H9 (cell line): ENCODE measurements around the gene LEFTY1. TPM values are rescaled to one million over a fixed set of nuclear protein-coding genes. Genes with fewer than 3 reads are reported as not detected.

Experiments
- DNase-seq: peaks from one replicate; pipeline ENCODE4 v3.0.0-alpha.2; 2017
- H2AFZ ChIP-seq: one replicate; pipeline ENCODE4 v1.6.1; 2013; ENCODE audit warnings: mild to moderate bottlenecking, low read length, control low read depth, moderate library complexity
- H2AK5ac ChIP-seq: 2 replicates; pipeline ENCODE4 v1.6.1; 2013; ENCODE audit warnings: low read length, control low read depth, mixed read lengths; ENCODE audit not compliant: insufficient read length
- H2BK120ac ChIP-seq: one replicate; pipeline ENCODE4 v1.6.1; 2013; ENCODE audit warnings: low read depth, mild to moderate bottlenecking, low read length, control low read depth, inconsistent platforms; ENCODE audit not compliant: poor library complexity, severe bottlenecking
- H2BK12ac ChIP-seq: 2 replicates; pipeline ENCODE4 v1.6.1; 2013; ENCODE audit warnings: low read length, control low read depth, mixed read lengths, low read depth; ENCODE audit not compliant: insufficient read length
- H2BK15ac ChIP-seq: 2 replicates; pipeline ENCODE4 v1.6.1; 2013; ENCODE audit warnings: low read depth, low read length, control low read depth
- H2BK20ac ChIP-seq: one replicate; pipeline ENCODE4 v1.6.1; 2013; ENCODE audit warnings: low read depth, mild to moderate bottlenecking, low read length, control low read depth, inconsistent platforms; ENCODE audit not compliant: poor library complexity, severe bottlenecking
- H2BK5ac ChIP-seq: 2 replicates; pipeline ENCODE4 v1.6.1; 2013; ENCODE audit warnings: low read length, control low read depth, mixed read lengths; ENCODE audit not compliant: insufficient read length
- H3K14ac ChIP-seq: 2 replicates; pipeline ENCODE4 v1.6.1; 2013; ENCODE audit warnings: low read length, control low read depth; ENCODE audit not compliant: insufficient read depth
- H3K18ac ChIP-seq: 2 replicates; pipeline ENCODE4 v1.6.1; 2013; ENCODE audit warnings: low read depth, mild to moderate bottlenecking, mixed read lengths, low read length, control low read depth; ENCODE audit not compliant: insufficient read length
- H3K23ac ChIP-seq: 2 replicates; pipeline ENCODE4 v1.6.1; 2013; ENCODE audit warnings: low read length, control low read depth, mixed read lengths, low read depth; ENCODE audit not compliant: insufficient read length
- H3K23me2 ChIP-seq: 2 replicates; pipeline ENCODE4 v1.6.1; 2013; ENCODE audit warnings: low read depth, mild to moderate bottlenecking, mixed read lengths, low read length, control low read depth; ENCODE audit not compliant: insufficient read length, poor library complexity, severe bottlenecking
- H3K27ac ChIP-seq: 2 replicates; pipeline ENCODE4 v1.5.1; 2013; ENCODE audit warnings: low read length, control low read depth, mixed read lengths, low read depth; ENCODE audit not compliant: insufficient read length
- H3K27me3 ChIP-seq: 2 replicates; pipeline ENCODE4 v1.6.1; 2013; ENCODE audit warnings: low read length, control low read depth, inconsistent platforms; ENCODE audit not compliant: insufficient read depth
- H3K4ac ChIP-seq: 2 replicates; pipeline ENCODE4 v1.6.1; 2013; ENCODE audit warnings: low read depth, mild to moderate bottlenecking, control low read depth, inconsistent platforms, low read length, moderate library complexity
- H3K4me1 ChIP-seq: 2 replicates; pipeline ENCODE4 v1.6.1; 2013; ENCODE audit warnings: low read length, control low read depth, inconsistent platforms; ENCODE audit not compliant: insufficient read depth
- H3K4me2 ChIP-seq: 2 replicates; pipeline ENCODE4 v1.6.1; 2013; ENCODE audit warnings: low read length, control low read depth, mixed read lengths; ENCODE audit not compliant: insufficient read length, insufficient read depth
- H3K56ac ChIP-seq: 2 replicates; pipeline ENCODE4 v1.6.1; 2013; ENCODE audit warnings: low read depth, mild to moderate bottlenecking, mixed read lengths, low read length, control low read depth; ENCODE audit not compliant: insufficient read length
- H3K79me1 ChIP-seq: 2 replicates; pipeline ENCODE4 v1.6.1; 2013; ENCODE audit warnings: low read depth, mild to moderate bottlenecking, moderate library complexity, low read length, control low read depth, inconsistent platforms; ENCODE audit not compliant: insufficient read depth, poor library complexity, severe bottlenecking
- H3K79me2 ChIP-seq: 2 replicates; pipeline ENCODE4 v1.6.1; 2013; ENCODE audit warnings: low read length, control low read depth, inconsistent platforms; ENCODE audit not compliant: insufficient read depth
- H3K9ac ChIP-seq: 2 replicates; pipeline ENCODE4 v1.6.1; 2013; ENCODE audit warnings: low read length, control low read depth, mixed read lengths; ENCODE audit not compliant: insufficient read length; ENCODE audit errors: extremely low read depth
- H3K9me3 ChIP-seq: one replicate; pipeline ENCODE4 v1.6.1; 2013; ENCODE audit warnings: low read depth, low read length, inconsistent platforms; ENCODE audit not compliant: control insufficient read depth
- H3T11ph ChIP-seq: one replicate; pipeline ENCODE4 v1.6.1; 2013; ENCODE audit warnings: mild to moderate bottlenecking, low read length, control low read depth, inconsistent platforms
- H4K20me1 ChIP-seq: one replicate; pipeline ENCODE4 v1.6.1; 2013; ENCODE audit not compliant: control insufficient read depth, insufficient read length, insufficient read depth
- H4K5ac ChIP-seq: 2 replicates; pipeline ENCODE4 v1.6.1; 2013; ENCODE audit warnings: low read depth, mild to moderate bottlenecking, mixed read lengths, low read length, control low read depth; ENCODE audit not compliant: insufficient read length
- H4K8ac ChIP-seq: replicated peaks from 2 replicates; pipeline ENCODE4 v1.6.1; 2013; ENCODE audit warnings: low read length, control low read depth, mixed read lengths, low read depth; ENCODE audit not compliant: insufficient read length
- H4K91ac ChIP-seq: 2 replicates; pipeline ENCODE4 v1.6.1; 2013; ENCODE audit warnings: low read depth, mild to moderate bottlenecking, moderate library complexity, mixed read lengths, low read length, control low read depth; ENCODE audit not compliant: insufficient read length
- H3K27ac Mint-ChIP-seq, 3 experiments: 2 replicates in 2 of 3; 3 replicates in 1 of 3; pipeline ENCODE4 v1.8.0; 2020 to 2021; ENCODE audit warnings: mixed read lengths in 3 of 3, mild to moderate bottlenecking in 1 of 3, moderate library complexity in 1 of 3
- H3K27me3 Mint-ChIP-seq: 2 replicates; pipeline ENCODE4 v1.8.0; 2021; ENCODE audit warnings: low read depth, mild to moderate bottlenecking, moderate library complexity, mixed read lengths
- H3K36me3 Mint-ChIP-seq, 3 experiments: 2 replicates in 2 of 3; 3 replicates in 1 of 3; pipeline ENCODE4 v1.8.0; 2020 to 2021; ENCODE audit warnings: low read depth in 3 of 3, mixed read lengths in 3 of 3; ENCODE audit not compliant: insufficient read depth in 1 of 3
- H3K4me1 Mint-ChIP-seq, 2 experiments: 2 replicates each; pipeline ENCODE4 v1.8.0; 2020; ENCODE audit warnings: mixed read lengths in 2 of 2
- H3K4me3 Mint-ChIP-seq, 2 experiments: 2 replicates in 1 of 2; 3 replicates in 1 of 2; pipeline ENCODE4 v1.8.0; 2020 to 2021; ENCODE audit warnings: mild to moderate bottlenecking in 2 of 2, mixed read lengths in 2 of 2, moderate library complexity in 1 of 2
- H3K9me3 Mint-ChIP-seq, 2 experiments: 2 replicates in 1 of 2; 3 replicates in 1 of 2; pipeline ENCODE4 v1.8.0; 2020; ENCODE audit warnings: mild to moderate bottlenecking in 2 of 2, mixed read lengths in 2 of 2, moderate library complexity in 1 of 2
- WGBS: extraction: QIAGEN DNeasy Blood & Tissue Kit; methylation state at CpG from one replicate; pipeline ENCODE4 v1.1.7; 2013; ENCODE audit warnings: missing lambda C conversion rate, low lambda C conversion rate, mixed read lengths; ENCODE audit not compliant: insufficient read length; ENCODE audit errors: extremely low coverage; 5-methylcytosine and 5-hydroxymethylcytosine counted together
- total RNA-seq: library from RNA; stranded (reverse); gene quantifications from 2 replicates; pipeline ENCODE4 v1.2.1, GENCODE V29; 2021
- TF ChIP-seq, protein P1 (sequence below): fragments of 200-600 bp; sonication (generic); conservative IDR thresholded peaks from 3 replicates; pipeline ENCODE4 v1.8.0; 2021; ENCODE audit warnings: antibody characterized with exemption, mild to moderate bottlenecking

LEFTY1 gene
- total RNA-seq, 1 experiment from 2014 or later, result 107 TPM

DNA sequence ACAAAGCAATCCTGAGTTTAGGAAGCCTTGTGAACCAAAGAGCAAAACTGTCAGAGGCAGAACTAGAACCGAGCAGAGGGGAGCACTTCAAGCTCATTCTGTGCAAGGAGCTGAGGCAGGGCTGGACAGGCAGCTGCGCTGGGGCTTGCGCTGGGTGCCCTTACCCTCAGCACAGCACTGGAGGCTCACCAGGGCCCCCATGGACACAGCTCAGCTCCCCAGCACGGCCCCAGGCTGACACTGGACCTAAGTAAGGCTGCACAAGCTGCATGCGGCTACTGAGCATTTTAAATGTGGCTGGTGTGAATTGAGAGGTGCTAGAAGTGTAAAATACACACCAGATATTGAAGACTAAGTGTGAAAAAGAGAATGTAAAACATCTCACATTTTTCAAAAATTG is 28.8 kb downstream of the LEFTY1 start:
- no peak for DNase-seq
- Histone ChIP-seq H2AFZ (no peak overlapping the region), H3T11ph (no peak overlapping the region), H4K5ac (no peak overlapping the region), H3K23me2 (no peaks in the 10 kb centered on the region), H4K91ac (no peak overlapping the region), H4K20me1 (no peaks in the 10 kb centered on the region), H2BK15ac (no peak overlapping the region), H3K9ac (no peak overlapping the region), H3K18ac (no peak overlapping the region), H3K14ac (no peak overlapping the region), H3K56ac (no peak overlapping the region), H2BK120ac (no peak overlapping the region), H3K9me3 (no peaks in the 10 kb centered on the region), H4K8ac (no peak overlapping the region), H3K79me2 (no peaks in the 10 kb centered on the region), H3K4me2 (no peak overlapping the region), H3K79me1 (no peaks in the 10 kb centered on the region), H3K4ac (no peak overlapping the region), H3K23ac (no peak overlapping the region), H2BK5ac (no peak overlapping the region), H3K27me3 (no peaks in the 10 kb centered on the region), H3K4me1 (no peaks in the 10 kb centered on the region), H2BK12ac (no peak overlapping the region), H2BK20ac (no peak overlapping the region), H3K27ac (no peak overlapping the region), H2AK5ac (no peak overlapping the region)
- no CpG with 5 or more reads among the region's 5 CpGs for WGBS
- Mint-ChIP-seq H3K4me1 (no peaks in the 10 kb centered on the region), H3K36me3 (peaks cover 40 to 92% (median 48%) of the 10 kb centered on the region in 3 experiments; a peak in 6 of 7 replicates), H3K4me3 (no peak overlapping the region), H3K9me3 (no peaks in the 10 kb centered on the region), H3K27ac (no peak overlapping the region), H3K27me3 (no peaks in the 10 kb centered on the region)
- TF ChIP-seq, protein P1, sequence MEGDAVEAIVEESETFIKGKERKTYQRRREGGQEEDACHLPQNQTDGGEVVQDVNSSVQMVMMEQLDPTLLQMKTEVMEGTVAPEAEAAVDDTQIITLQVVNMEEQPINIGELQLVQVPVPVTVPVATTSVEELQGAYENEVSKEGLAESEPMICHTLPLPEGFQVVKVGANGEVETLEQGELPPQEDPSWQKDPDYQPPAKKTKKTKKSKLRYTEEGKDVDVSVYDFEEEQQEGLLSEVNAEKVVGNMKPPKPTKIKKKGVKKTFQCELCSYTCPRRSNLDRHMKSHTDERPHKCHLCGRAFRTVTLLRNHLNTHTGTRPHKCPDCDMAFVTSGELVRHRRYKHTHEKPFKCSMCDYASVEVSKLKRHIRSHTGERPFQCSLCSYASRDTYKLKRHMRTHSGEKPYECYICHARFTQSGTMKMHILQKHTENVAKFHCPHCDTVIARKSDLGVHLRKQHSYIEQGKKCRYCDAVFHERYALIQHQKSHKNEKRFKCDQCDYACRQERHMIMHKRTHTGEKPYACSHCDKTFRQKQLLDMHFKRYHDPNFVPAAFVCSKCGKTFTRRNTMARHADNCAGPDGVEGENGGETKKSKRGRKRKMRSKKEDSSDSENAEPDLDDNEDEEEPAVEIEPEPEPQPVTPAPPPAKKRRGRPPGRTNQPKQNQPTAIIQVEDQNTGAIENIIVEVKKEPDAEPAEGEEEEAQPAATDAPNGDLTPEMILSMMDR, result no peak
